GM04503 (cell line): Measurements from ENCODE around the gene CDHR3.

Source experiments
- DNase-seq: peaks from one replicate; pipeline ENCODE4 v3.0.0-alpha.2; 2012; ENCODE audit warnings: low read depth

Gene CDHR3

GRCh38 chr7:106023369-106024322 lies 60.6 kb downstream of the CDHR3 start:
- no peak for DNase-seq

- DNase-seq: no peak
These were observed 63.0 kb downstream of the CDHR3 start for GRCh38 chr7:106026101-106026500.

GRCh38 chr7:106029451-106029850 lies 66.4 kb downstream of the CDHR3 start:
- DNase-seq: no peak

GRCh38 chr7:106029941-106030340 lies 66.9 kb downstream of the CDHR3 start:
- DNase-seq: no peak

GRCh38 chr7:106031300-106032035 lies 68.4 kb downstream of the CDHR3 start:
- no peak for DNase-seq

- DNase-seq: no peak
These were observed 69.2 kb downstream of the CDHR3 start for GRCh38 chr7:106032295-106032694.

GRCh38 chr7:106033735-106034134 lies 70.7 kb downstream of the CDHR3 start:
- no peak for DNase-seq

GRCh38 chr7:106034383-106034782 lies 71.3 kb downstream of the CDHR3 start:
- DNase-seq: no peak

GRCh38 chr7:106035568-106035967 lies 72.5 kb downstream of the CDHR3 start:
- DNase-seq: no peak

- DNase-seq: no peak
These were observed 72.9 kb downstream of the CDHR3 start for GRCh38 chr7:106036004-106036403.

- no peak for DNase-seq
These were observed 74.6 kb downstream of the CDHR3 start for GRCh38 chr7:106037489-106038176.

GRCh38 chr7:106038289-106038688 lies 75.2 kb downstream of the CDHR3 start:
- no peak for DNase-seq

- no peak for DNase-seq
These were observed 75.9 kb downstream of the CDHR3 start for GRCh38 chr7:106038916-106039315.

GRCh38 chr7:106039486-106040060 lies 76.5 kb downstream of the CDHR3 start:
- DNase-seq: peak; percentile 91

- DNase-seq: no peak
These were observed 78.2 kb downstream of the CDHR3 start for GRCh38 chr7:106041140-106041717.

- DNase-seq: no peak
These were observed 79.1 kb downstream of the CDHR3 start for GRCh38 chr7:106042196-106042611.

GRCh38 chr7:106045139-106045538 lies 82.1 kb downstream of the CDHR3 start:
- DNase-seq: no peak

GRCh38 chr7:106045586-106045985 lies 82.5 kb downstream of the CDHR3 start:
- DNase-seq: no peak

GRCh38 chr7:106047184-106047583 lies 84.1 kb downstream of the CDHR3 start:
- no peak for DNase-seq

- DNase-seq: no peak
These were observed 85.0 kb downstream of the CDHR3 start for GRCh38 chr7:106047818-106048705.

GRCh38 chr7:106048706-106049020 lies 85.6 kb downstream of the CDHR3 start:
- no peak for DNase-seq
